Endothelial cell of umbilical vein (primary cell): ENCODE results near the gene FGD6. TPM values are rescaled to one million over a fixed set of nuclear protein-coding genes. Genes with fewer than 3 reads are reported as not detected.

Source experiments
- BruUV-seq: library from RNA; stranded (reverse); fragments of 400-500 nt; replicated peaks from 2 replicates; lab custom pipeline; 2021; lab: Mats Ljungman, UMichigan
- CTCF ChIA-PET: fragments of 300-600, 350-600 bp; sonication (Branson Sonifier 250); formaldehyde crosslinking; loops from one replicate; lab custom pipeline; 2021; ENCODE audit warnings: antibody characterized with exemption, inconsistent platforms; lab: Charles Lee
- POLR2A ChIA-PET: fragments of 300-600, 350-600 bp; sonication (Branson Sonifier 250); formaldehyde crosslinking; loops from one replicate; lab custom pipeline; 2021; ENCODE audit warnings: antibody characterized with exemption, inconsistent platforms; lab: Charles Lee
- DNase-seq: peaks from one replicate; pipeline ENCODE4 v3.0.0-alpha.2; 2011; ENCODE audit warnings: low read depth, low spot score
- FAIRE-seq: peaks from 2 replicates; lab custom pipeline; 2011; peaks lifted over from hg19 to GRCh38; lab: Jason Lieb, UNC
- H2AFZ ChIP-seq: 2 replicates; pipeline ENCODE4 v1.6.0; 2012; ENCODE audit warnings: low read depth, low read length, control low read depth, inconsistent platforms
- H3K27ac ChIP-seq: 2 replicates; pipeline ENCODE4 v1.5.1; 2011; ENCODE audit warnings: low read depth, mild to moderate bottlenecking, control low read depth, low read length, moderate library complexity; ENCODE audit not compliant: insufficient read depth
- H3K27me3 ChIP-seq, 2 experiments: 2 replicates each; pipeline versions ENCODE4 v1.6.0 to v1.6.1; 2011; ENCODE audit warnings: low read length in 2 of 2, mixed read lengths in 1 of 2; ENCODE audit not compliant: control insufficient read depth in 2 of 2, insufficient read depth in 2 of 2
- H3K36me3 ChIP-seq, 2 experiments: 2 replicates in 1 of 2; 3 replicates in 1 of 2; pipeline ENCODE4 v1.5.1; 2011; ENCODE audit warnings: low read length in 2 of 2, mild to moderate bottlenecking in 1 of 2, moderate library complexity in 1 of 2; ENCODE audit not compliant: control insufficient read depth in 2 of 2, insufficient read depth in 2 of 2; ENCODE audit errors: extremely low read depth in 1 of 2
- H3K4me1 ChIP-seq: 3 replicates; pipeline ENCODE4 v1.5.1; 2011; ENCODE audit warnings: mild to moderate bottlenecking, low read length; ENCODE audit not compliant: control insufficient read depth, insufficient read depth; ENCODE audit errors: extremely low read depth
- H3K4me2 ChIP-seq: 2 replicates; pipeline ENCODE4 v1.6.1; 2011; ENCODE audit warnings: low read length, control low read depth, mixed read lengths; ENCODE audit not compliant: insufficient read depth
- H3K4me3 ChIP-seq, 3 experiments: fragments of 200-600 bp in 1 of 3; sonication (generic), shearing (Covaris generic) in 1 of 3; replicated peaks in 1 of 3; 2 replicates each; pipeline ENCODE4 v1.5.1; 2011 to 2016; ENCODE audit warnings: control low read depth in 3 of 3, low read length in 3 of 3, mild to moderate bottlenecking in 2 of 3, inconsistent platforms in 1 of 3, low read depth in 1 of 3, moderate library complexity in 1 of 3; ENCODE audit not compliant: insufficient read depth in 1 of 3
- H3K79me2 ChIP-seq: 2 replicates; pipeline ENCODE4 v1.6.0; 2012; ENCODE audit warnings: low read length, inconsistent platforms; ENCODE audit not compliant: control insufficient read depth, insufficient read depth
- H3K9ac ChIP-seq: replicated peaks from 2 replicates; pipeline ENCODE3; 2011; ENCODE audit warnings: low read length, control low read depth; ENCODE audit not compliant: insufficient read depth; ENCODE audit errors: extremely low read depth
- H3K9me1 ChIP-seq: replicated peaks from 3 replicates; pipeline ENCODE4 v1.6.0; 2011; ENCODE audit warnings: mild to moderate bottlenecking, low read length; ENCODE audit not compliant: control insufficient read depth, insufficient read depth; ENCODE audit errors: extremely low read depth
- H3K9me3 ChIP-seq: replicated peaks from 2 replicates; pipeline ENCODE4 v1.5.1; 2012; ENCODE audit warnings: low read length, inconsistent platforms; ENCODE audit not compliant: control insufficient read depth, insufficient read depth
- H4K20me1 ChIP-seq: replicated peaks from 2 replicates; pipeline ENCODE3; 2011; ENCODE audit warnings: mild to moderate bottlenecking, low read length; ENCODE audit not compliant: control insufficient read depth, insufficient read depth; ENCODE audit errors: extremely low read depth
- FOS ChIP-seq: IDR thresholded peaks from 2 replicates; pipeline ENCODE4 v1.6.1; 2011; ENCODE audit warnings: mild to moderate bottlenecking, low read length, moderate library complexity, borderline replicate concordance; ENCODE audit not compliant: insufficient read depth
- GATA2 ChIP-seq: IDR thresholded peaks from 2 replicates; pipeline ENCODE4 v1.7.0; 2011; ENCODE audit warnings: low read depth, mild to moderate bottlenecking, moderate library complexity, mixed read lengths, low read length; ENCODE audit not compliant: insufficient read length, insufficient read depth
- JUN ChIP-seq: IDR thresholded peaks from 2 replicates; pipeline ENCODE4 v1.6.1; 2011; ENCODE audit warnings: borderline replicate concordance, low read depth; ENCODE audit not compliant: insufficient read length, insufficient read depth
- POLR2AphosphoS5 ChIP-seq: IDR thresholded peaks from 2 replicates; pipeline ENCODE4 v1.6.1; 2012; ENCODE audit warnings: low read depth, mild to moderate bottlenecking, control low read depth, low read length, moderate library complexity; ENCODE audit not compliant: insufficient read depth
- dilution Hi-C: fragments of 300-500 bp; cut with MboI; formaldehyde crosslinking; loops from one replicate; pipeline ENCODE4 v1.15.0; 2019; ENCODE audit warnings: low sequenced_read_pairs; ENCODE audit not compliant: extremely low pct_ligation_motif_present
- intact Hi-C: fragments of 100-400 bp; cut with micrococcal nuclease; formaldehyde crosslinking; loops from one replicate; pipeline ENCODE4 v1.10.0; 2022
- polyA plus RNA-seq, 4 experiments: library from polyadenylated mRNA; depleted of rRNA in 3 of 4; stranded (reverse) in 3 of 4; unstranded in 1 of 4; fragments of >200 nt; gene quantifications; 2 replicates each; pipeline versions ENCODE4 v1.2.1 to v1.2.3, GENCODE V29; 2011 to 2012; ENCODE audit warnings: missing spikeins in 1 of 4
- total RNA-seq: library from RNA; stranded (reverse); gene quantifications from 2 replicates; pipeline ENCODE4 v1.2.3, GENCODE V29; 2021
- TF ChIP-seq, protein P1 (sequence below), 2 donors: IDR thresholded peaks; 1 replicate in 1 of 2; 2 replicates in 1 of 2; pipeline ENCODE4 v1.5.1; 2011; ENCODE audit warnings: low read length in 2 of 2, mild to moderate bottlenecking in 2 of 2, moderate library complexity in 2 of 2, control low read depth in 1 of 2, inconsistent platforms in 1 of 2, low read depth in 1 of 2; ENCODE audit not compliant: insufficient read depth in 1 of 2; ENCODE audit errors: extremely low read depth in 1 of 2

The FGD6 gene
- total and polyA plus RNA-seq, 2 donors (not counting 3 experiments of a cell fraction or from before 2014, with no cell fraction given), result 5.9 to 14.0 TPM

- Histone ChIP-seq H4K20me1 (no peaks in the 10 kb centered on the region), H3K27me3 (no peaks in the 10 kb centered on the region), H3K4me3 (no peak overlapping the region), H3K9me3 (no peaks in the 10 kb centered on the region), H3K79me2 (peaks cover 26% of the 10 kb centered on the region), H3K36me3 (peaks cover 0 to 2% of the 10 kb centered on the region in 2 experiments), H3K4me2 (peak overlapping the region; percentile 94), H3K27ac (peak overlapping the region; percentile 81), H3K9me1 (no peaks in the 10 kb centered on the region), H3K4me1 (peaks cover 56% of the 10 kb centered on the region), H3K9ac (peak overlapping the region; percentile 46), H2AFZ (peak overlapping the region; percentile 32)
- FAIRE-seq (peak; percentile 72), DNase-seq (peak; percentile 85)
- BruUV-seq, result TSS peak; percentile 66
- CTCF ChIA-PET, result interaction anchor here (0.7 to 3.5 kb wide), 2 partner anchors 8 to 12 kb away, joined by 3 to 29 read pairs; partner anchors contain the start of genes FGD6 and VEZT
- dilution Hi-C loops (loop anchor here (25.0 kb wide), 1 partner anchor 92 kb away; no protein-coding TSS in a partner anchor), intact Hi-C loops (loop anchor here (1.0 kb wide), 1 partner anchor 35 kb away; no protein-coding TSS in a partner anchor)
- TF ChIP-seq, protein P1, sequence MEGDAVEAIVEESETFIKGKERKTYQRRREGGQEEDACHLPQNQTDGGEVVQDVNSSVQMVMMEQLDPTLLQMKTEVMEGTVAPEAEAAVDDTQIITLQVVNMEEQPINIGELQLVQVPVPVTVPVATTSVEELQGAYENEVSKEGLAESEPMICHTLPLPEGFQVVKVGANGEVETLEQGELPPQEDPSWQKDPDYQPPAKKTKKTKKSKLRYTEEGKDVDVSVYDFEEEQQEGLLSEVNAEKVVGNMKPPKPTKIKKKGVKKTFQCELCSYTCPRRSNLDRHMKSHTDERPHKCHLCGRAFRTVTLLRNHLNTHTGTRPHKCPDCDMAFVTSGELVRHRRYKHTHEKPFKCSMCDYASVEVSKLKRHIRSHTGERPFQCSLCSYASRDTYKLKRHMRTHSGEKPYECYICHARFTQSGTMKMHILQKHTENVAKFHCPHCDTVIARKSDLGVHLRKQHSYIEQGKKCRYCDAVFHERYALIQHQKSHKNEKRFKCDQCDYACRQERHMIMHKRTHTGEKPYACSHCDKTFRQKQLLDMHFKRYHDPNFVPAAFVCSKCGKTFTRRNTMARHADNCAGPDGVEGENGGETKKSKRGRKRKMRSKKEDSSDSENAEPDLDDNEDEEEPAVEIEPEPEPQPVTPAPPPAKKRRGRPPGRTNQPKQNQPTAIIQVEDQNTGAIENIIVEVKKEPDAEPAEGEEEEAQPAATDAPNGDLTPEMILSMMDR (IDR thresholded peaks at IDR 0.05; ENCODE audit: extremely low read depth in 1 of 2, insufficient read depth in 1 of 2, low read depth in 1 of 2, low read length in 2 of 2), result no peak
- TF ChIP-seq POLR2AphosphoS5 (peak; percentile 55), JUN (peak; percentile 6), GATA2 (peak; percentile 25), FOS (peak; percentile 55)
- POLR2A ChIA-PET, result no interaction called here
Observed at GRCh38 chr12:95204141-95204866, 13.0 kb downstream of the FGD6 start.
